Measurements from ENCODE around the gene RIN1. TPM values are rescaled to one million over a fixed set of nuclear protein-coding genes. Genes with fewer than 3 reads are reported as not detected.

Gene RIN1
- total RNA-seq, 2 donors from 2014 or later = 0.99 to 11.4 TPM

GRCh38 chr11:66294626-66295620 lies 41.3 kb downstream of the RIN1 start:
- Histone ChIP-seq H3K4me3 (no peak overlapping the region), H3K27ac (no peak overlapping the region), H3K9me3 (no peaks in the 10 kb centered on the region), H3K36me3 (replicated peaks in 1 of 2; ENCODE audit: insufficient read depth in 1 of 2, low read depth in 2 of 2) (no peaks in the 10 kb centered on the region), H3K27me3 (no peaks in the 10 kb centered on the region), H3K4me1 (peaks cover 21% of the 10 kb centered on the region)
- TF ChIP-seq CTCF (IDR thresholded peaks at IDR 0.05) = no peak
- TF ChIP-seq POLR2A (IDR thresholded peaks at IDR 0.05) = no peak
- DNase-seq (no peak), ATAC-seq (no peak)
- 81 to 88% methylated on average over 57 to 74 of the region's 123 CpGs for WGBS, 2 donors
- intact Hi-C loops (cut with DNase I) = no loop called here

- intact Hi-C loops (cut with DNase I) = no loop called here
- DNase-seq (no peak), ATAC-seq (no peak)
- 83 to 93% methylated on average over 8 to 28 of the region's 30 CpGs for WGBS, 2 donors
- no peaks in the 10 kb centered on the region for H3K9me3 ChIP-seq
- H3K27me3 ChIP-seq = no peaks in the 10 kb centered on the region
- no peak overlapping the region for H3K27ac ChIP-seq
- peaks cover 25% of the 10 kb centered on the region for H3K4me1 ChIP-seq
- TF ChIP-seq CTCF (IDR thresholded peaks at IDR 0.05) (no peak), POLR2A (IDR thresholded peaks at IDR 0.05) (no peak)
- H3K4me3 ChIP-seq = no peak overlapping the region
- H3K36me3 ChIP-seq (replicated peaks in 1 of 2; ENCODE audit: insufficient read depth in 1 of 2, low read depth in 2 of 2) = no peaks in the 10 kb centered on the region
These were observed 42.2 kb downstream of the RIN1 start for GRCh38 chr11:66293777-66294625.

GRCh38 chr11:66293352-66293751 lies 42.9 kb downstream of the RIN1 start:
- no peak for TF ChIP-seq CTCF (IDR thresholded peaks at IDR 0.05)
- H3K4me3 ChIP-seq = no peak overlapping the region
- ATAC-seq = no peak
- no peak overlapping the region for H3K27ac ChIP-seq
- H3K36me3 ChIP-seq (replicated peaks in 1 of 2; ENCODE audit: insufficient read depth in 1 of 2, low read depth in 2 of 2) = no peaks in the 10 kb centered on the region
- no peaks in the 10 kb centered on the region for H3K9me3 ChIP-seq
- WGBS, 2 donors = 84 to 93% methylated on average over 4 of the region's 4 CpGs
- peaks cover 26% of the 10 kb centered on the region for H3K4me1 ChIP-seq
- intact Hi-C loops (cut with DNase I) = no loop called here
- DNase-seq = no peak
- no peaks in the 10 kb centered on the region for H3K27me3 ChIP-seq

GRCh38 chr11:66292543-66293332 lies 43.5 kb downstream of the RIN1 start:
- intact Hi-C loops (cut with DNase I) = no loop called here
- Histone ChIP-seq H3K4me3 (no peak overlapping the region), H3K9me3 (no peaks in the 10 kb centered on the region), H3K27me3 (no peaks in the 10 kb centered on the region), H3K4me1 (peaks cover 32% of the 10 kb centered on the region), H3K27ac (no peak overlapping the region), H3K36me3 (replicated peaks in 1 of 2; ENCODE audit: insufficient read depth in 1 of 2, low read depth in 2 of 2) (no peaks in the 10 kb centered on the region)
- no peak for DNase-seq
- 23 to 39% methylated on average over 7 to 17 of the region's 17 CpGs for WGBS, 2 donors
- no peak for ATAC-seq
- TF ChIP-seq POLR2A (IDR thresholded peaks at IDR 0.05) = no peak
- TF ChIP-seq CTCF (IDR thresholded peaks at IDR 0.05) = no peak
